NK-92 (cell line): ENCODE measurements around the gene PEPD.

Experiments
- DNase-seq: peaks from one replicate; lab custom pipeline; 2025; ENCODE audit not compliant: unreplicated experiment; lab: John Stamatoyannopoulos, UW

Gene PEPD

GRCh38 chr19:33397536-33398360 is 123.8 kb downstream of the PEPD start:
- no peak for DNase-seq

- DNase-seq, result no peak
These were observed 124.7 kb downstream of the PEPD start for GRCh38 chr19:33396701-33397535.

- DNase-seq, result no peak
These were observed 125.7 kb downstream of the PEPD start for GRCh38 chr19:33395561-33396550.

- DNase-seq, result no peak
These were observed 126.6 kb downstream of the PEPD start for GRCh38 chr19:33394723-33395560.

GRCh38 chr19:33394006-33394722 is 127.4 kb downstream of the PEPD start:
- DNase-seq, result no peak

GRCh38 chr19:33393286-33394005 is 128.1 kb downstream of the PEPD start:
- no peak for DNase-seq

GRCh38 chr19:33392341-33393285 is 129.0 kb downstream of the PEPD start:
- DNase-seq, result no peak

- DNase-seq, result no peak
These were observed 129.9 kb downstream of the PEPD start for GRCh38 chr19:33391631-33392249.

- no peak for DNase-seq
These were observed 130.5 kb downstream of the PEPD start for GRCh38 chr19:33390908-33391630.

GRCh38 chr19:33390101-33390907 is 131.3 kb downstream of the PEPD start:
- no peak for DNase-seq

- no peak for DNase-seq
These were observed 132.0 kb downstream of the PEPD start for GRCh38 chr19:33389421-33390100.

GRCh38 chr19:33388725-33389420 is 132.7 kb downstream of the PEPD start:
- no peak for DNase-seq

GRCh38 chr19:33388231-33388724 is 133.3 kb downstream of the PEPD start:
- no peak for DNase-seq
